ENCODE data around the gene SST. TPM values are rescaled to one million over a fixed set of nuclear protein-coding genes. Genes with fewer than 3 reads are reported as not detected.

SST gene
- total RNA-seq, 1 donor from 2014 or later, result not detected

DNA sequence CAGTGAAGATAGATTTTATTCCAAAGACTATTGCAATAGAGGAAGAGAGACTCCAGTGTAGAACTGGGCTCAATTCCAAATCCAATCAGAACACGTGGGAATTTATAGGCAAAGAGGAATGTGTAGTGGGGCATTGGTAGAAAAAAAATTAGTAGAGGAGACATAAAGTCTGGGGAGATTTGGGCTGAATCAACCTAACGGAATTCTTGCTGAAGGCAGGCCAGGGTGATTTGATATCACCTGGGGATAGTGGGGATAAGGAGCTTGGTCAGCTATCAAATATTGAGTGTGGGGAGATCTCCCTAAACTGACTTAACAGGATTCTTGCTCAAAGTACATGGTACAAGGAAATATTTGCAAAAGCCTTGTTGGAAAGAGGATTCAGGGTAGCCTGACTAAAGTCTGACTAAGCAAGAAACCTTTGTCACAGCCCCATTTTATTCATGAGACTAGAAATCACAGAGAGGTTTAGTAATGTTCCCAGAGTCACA lies 29.6 kb downstream of the SST start:
- intact Hi-C loops (cut with DNase I), result no loop called here
- DNase-seq (ENCODE audit: low spot score), result no peak

DNA sequence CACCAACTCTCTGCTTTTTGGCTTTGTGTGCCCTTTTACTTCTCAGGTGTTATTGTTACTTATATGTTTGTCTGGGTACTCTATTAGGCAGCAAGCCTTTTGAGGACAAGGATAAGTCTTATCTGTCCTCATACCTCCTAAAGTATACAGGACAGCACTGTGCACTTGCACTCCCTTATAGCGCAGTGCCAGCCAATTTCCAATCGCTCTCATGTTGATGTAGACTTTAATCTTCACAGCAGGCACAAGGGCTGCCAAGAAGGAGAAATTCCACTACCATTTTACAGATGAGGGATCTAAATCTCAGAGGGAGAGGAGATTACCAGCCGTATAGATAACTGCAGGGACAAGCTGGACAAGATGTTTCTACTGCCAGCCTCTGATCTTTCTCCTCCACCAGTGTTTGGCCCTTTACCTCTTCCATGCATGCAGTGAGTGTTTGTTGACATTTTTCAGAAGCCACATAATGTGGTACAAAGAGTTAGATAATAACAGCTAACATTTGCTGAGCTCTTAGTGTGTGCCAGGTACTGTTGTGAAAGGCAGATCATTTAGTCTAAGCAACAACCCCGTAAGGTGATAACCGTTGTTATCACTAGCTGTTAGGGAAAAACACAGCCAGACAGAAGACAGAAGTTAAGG lies 30.1 kb downstream of the SST start:
- intact Hi-C loops (cut with DNase I), result no loop called here
- no peak for DNase-seq (ENCODE audit: low spot score)

GRCh38 chr3:187636528-187636927 lies 33.7 kb downstream of the SST start:
- intact Hi-C loops (cut with DNase I), result no loop called here
- DNase-seq (ENCODE audit: low spot score), result no peak

- intact Hi-C loops (cut with DNase I), result no loop called here
- no peak for DNase-seq (ENCODE audit: low spot score)
These were observed 39.8 kb downstream of the SST start for GRCh38 chr3:187630404-187630803.

- no peak for DNase-seq (ENCODE audit: low spot score)
- intact Hi-C loops (cut with DNase I), result no loop called here
These were observed 40.5 kb downstream of the SST start for GRCh38 chr3:187629711-187630110.

GRCh38 chr3:187628169-187628568 lies 42.0 kb downstream of the SST start:
- DNase-seq (ENCODE audit: low spot score), result no peak
- intact Hi-C loops (cut with DNase I), result no loop called here

DNA sequence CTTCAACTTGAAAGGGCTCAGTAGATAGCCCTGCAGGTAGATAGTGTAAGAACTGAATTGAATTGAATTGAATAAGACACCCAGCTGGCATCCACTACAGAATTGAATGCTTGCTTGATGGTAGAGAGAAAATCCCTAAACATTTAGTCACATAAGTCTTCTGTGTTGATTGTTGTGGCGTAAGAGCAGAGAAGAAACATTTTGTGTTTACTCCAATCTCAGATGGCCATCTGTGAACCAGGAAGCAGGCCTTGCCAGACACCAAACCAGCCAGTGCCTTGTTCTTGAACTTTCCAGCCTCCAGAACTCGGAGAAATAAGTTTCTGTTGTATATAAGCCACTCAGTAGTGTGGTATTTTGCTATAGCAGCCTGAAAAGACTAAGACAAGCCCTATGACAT lies 43.6 kb downstream of the SST start:
- intact Hi-C loops (cut with DNase I), result no loop called here
- no peak for DNase-seq (ENCODE audit: low spot score)

DNA sequence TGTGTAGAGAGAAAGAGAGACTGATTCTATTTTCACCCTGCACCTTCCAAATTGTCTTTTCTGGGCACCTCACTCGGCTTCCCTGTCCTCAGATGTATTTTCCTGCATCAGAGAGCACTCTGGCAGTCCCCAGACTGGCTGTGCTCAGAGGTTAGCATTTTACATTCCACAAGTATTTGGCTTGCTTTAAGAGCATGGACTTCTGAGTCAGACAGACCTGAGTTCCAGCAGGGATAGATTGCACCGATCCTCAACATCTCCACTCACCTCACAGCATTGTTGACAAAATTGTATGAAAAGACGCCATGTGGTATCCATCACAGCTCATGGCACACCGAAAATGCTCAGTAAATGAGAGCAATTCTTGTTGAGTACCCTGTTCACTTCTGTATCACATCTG lies 45.6 kb downstream of the SST start:
- intact Hi-C loops (cut with DNase I), result no loop called here
- DNase-seq (ENCODE audit: low spot score), result no peak

- DNase-seq (ENCODE audit: low spot score), result no peak
- intact Hi-C loops (cut with DNase I), result no loop called here
These were observed 46.8 kb downstream of the SST start for GRCh38 chr3:187623285-187623814.

- intact Hi-C loops (cut with DNase I), result no loop called here
- no peak for DNase-seq (ENCODE audit: low spot score)
These were observed 48.3 kb downstream of the SST start for GRCh38 chr3:187621881-187622280.

DNA sequence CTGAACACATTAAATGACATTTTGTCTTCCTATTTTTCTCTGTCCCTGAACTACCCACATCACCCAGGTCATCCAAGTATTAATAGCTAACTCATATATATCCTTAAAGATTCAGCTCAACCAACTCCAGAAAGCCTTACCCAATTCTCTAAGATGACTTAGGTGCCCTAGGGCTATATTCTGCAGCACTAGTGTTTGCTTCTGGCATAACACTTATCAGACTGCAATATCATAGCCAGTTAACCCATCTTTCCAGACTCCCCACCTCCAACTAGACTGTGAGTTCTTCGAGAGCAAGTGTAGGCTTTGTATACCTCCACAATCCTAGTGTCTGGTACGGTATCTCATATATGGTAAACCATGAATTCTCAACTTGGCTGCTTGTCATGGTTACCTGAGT lies 50.7 kb downstream of the SST start:
- DNase-seq (ENCODE audit: low spot score), result no peak
- intact Hi-C loops (cut with DNase I), result loop anchor here (5.0 to 10.0 kb wide), 2 partner anchors 58 to 405 kb away; no protein-coding TSS in a partner anchor

Other genes starting within 250 kb of the SST start
- gene RTP2, start 32.2 kb upstream of the SST start, total RNA-seq, result not detected
- 67.4 TPM for gene BCL6, start 75.1 kb upstream of the SST start, total RNA-seq